ENCODE results near the gene KIF13A.
"Not testable (repeated sequence)": the region's sequence is repeated elsewhere in the genome, so short reads cannot be mapped to it uniquely, and the experiment has no call there.

The KIF13A gene

DNA sequence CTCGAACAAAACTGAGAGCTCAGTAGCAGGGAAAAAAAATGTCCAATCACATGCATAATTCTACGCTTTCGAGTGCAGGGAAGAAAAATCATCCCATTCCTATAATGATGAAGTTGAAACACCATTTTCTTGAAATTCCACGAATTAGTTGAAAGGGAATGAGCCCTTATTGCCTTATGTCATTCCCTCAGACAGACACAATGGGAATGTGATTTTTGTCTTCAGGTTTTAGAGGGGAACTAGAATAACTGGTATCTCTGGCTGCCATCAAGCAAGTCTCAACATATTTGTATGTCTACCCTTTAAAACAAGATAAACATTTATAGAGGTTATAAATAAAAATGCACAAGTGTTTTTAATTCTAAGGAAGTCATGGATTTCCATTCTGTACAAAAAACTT is 87.9 kb downstream of the KIF13A start:
- no peak overlapping the region for H3K27ac ChIP-seq
- no peak for DNase-seq (ENCODE audit: low spot score)
- CTCF ChIA-PET = no interaction called here
- POLR2A ChIA-PET (ENCODE audit: low non-redundant PET) = interaction anchor here (0.6 kb wide), 1 partner anchor 318 kb away, joined by 6 read pairs; no protein-coding TSS in a partner anchor
- TF ChIP-seq, protein P1, sequence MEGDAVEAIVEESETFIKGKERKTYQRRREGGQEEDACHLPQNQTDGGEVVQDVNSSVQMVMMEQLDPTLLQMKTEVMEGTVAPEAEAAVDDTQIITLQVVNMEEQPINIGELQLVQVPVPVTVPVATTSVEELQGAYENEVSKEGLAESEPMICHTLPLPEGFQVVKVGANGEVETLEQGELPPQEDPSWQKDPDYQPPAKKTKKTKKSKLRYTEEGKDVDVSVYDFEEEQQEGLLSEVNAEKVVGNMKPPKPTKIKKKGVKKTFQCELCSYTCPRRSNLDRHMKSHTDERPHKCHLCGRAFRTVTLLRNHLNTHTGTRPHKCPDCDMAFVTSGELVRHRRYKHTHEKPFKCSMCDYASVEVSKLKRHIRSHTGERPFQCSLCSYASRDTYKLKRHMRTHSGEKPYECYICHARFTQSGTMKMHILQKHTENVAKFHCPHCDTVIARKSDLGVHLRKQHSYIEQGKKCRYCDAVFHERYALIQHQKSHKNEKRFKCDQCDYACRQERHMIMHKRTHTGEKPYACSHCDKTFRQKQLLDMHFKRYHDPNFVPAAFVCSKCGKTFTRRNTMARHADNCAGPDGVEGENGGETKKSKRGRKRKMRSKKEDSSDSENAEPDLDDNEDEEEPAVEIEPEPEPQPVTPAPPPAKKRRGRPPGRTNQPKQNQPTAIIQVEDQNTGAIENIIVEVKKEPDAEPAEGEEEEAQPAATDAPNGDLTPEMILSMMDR (conservative IDR thresholded peaks at IDR 0.05; ENCODE audit: low read depth) = no peak

DNA sequence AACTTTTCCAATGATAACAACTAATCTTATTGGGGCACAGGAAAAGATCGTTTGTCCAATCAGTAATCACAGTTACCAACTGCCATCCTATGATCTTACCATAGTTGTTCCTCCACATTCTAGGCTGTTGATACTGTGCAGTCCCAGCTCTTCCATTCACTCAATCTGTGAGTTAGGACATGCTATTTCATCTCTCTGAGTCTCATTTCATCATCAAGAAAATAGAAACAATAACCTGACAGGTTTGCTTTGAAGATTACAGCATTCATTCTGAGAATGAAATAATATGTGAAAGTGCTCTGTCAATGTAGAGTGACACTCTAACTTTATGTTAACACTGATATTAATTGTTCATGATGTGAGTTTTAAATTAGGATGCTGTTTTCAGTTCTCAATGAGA is 89.8 kb downstream of the KIF13A start:
- TF ChIP-seq, protein P1 (conservative IDR thresholded peaks at IDR 0.05; ENCODE audit: low read depth) = no peak
- no peak overlapping the region for H3K27ac ChIP-seq
- ChIA-PET CTCF (interaction anchor here (0.5 kb wide), 1 partner anchor 188 kb away, joined by 3 read pairs; no protein-coding TSS in a partner anchor), POLR2A (ENCODE audit: low non-redundant PET) (no interaction called here)
- DNase-seq (ENCODE audit: low spot score) = no peak

DNA sequence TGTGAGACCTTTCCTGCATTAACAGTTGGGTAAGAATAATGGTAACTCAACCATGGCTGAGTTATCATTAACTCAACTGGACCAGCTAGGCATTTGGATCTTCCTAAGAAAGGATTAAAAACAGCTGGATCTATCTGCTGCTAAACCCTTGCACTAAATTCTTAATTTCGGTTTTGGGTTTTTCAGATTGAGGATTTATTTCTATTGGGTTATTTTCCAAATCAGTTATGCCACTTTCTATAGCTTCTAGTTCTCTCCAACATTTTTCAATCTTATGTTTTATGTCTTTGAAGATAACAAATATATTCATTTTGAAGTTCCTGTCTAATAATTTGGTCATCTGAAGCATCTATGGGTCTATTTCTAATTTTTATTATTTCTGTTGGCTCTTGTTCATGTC is 92.5 kb downstream of the KIF13A start:
- DNase-seq (ENCODE audit: low spot score) = no peak
- H3K27ac ChIP-seq = no peak overlapping the region
- POLR2A ChIA-PET (ENCODE audit: low non-redundant PET) = no interaction called here
- CTCF ChIA-PET = interaction anchor here (0.7 kb wide), 1 partner anchor 13 kb away, joined by 3 read pairs; no protein-coding TSS in a partner anchor
- TF ChIP-seq, protein P1 (conservative IDR thresholded peaks at IDR 0.05; ENCODE audit: low read depth) = no peak

DNA sequence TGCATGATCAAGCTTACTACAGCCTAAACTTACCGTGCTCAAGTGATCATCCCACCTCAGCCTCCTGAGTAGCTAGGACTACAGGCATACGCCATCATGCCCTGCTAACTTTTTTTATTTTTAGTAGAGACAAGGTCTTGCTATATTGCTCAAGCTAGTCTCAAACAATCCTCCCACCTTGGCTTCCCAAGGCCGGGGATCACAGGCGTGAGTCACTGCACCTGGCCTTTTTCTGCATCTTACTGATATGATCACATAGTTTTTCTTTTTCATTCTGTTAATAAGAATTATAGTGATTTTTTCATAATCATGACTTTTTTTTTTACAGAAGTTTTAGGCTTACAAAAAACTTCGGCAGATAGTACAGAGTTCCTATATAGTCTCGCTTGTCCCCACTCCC is 93.2 kb downstream of the KIF13A start:
- CTCF ChIA-PET = no interaction called here
- TF ChIP-seq, protein P1 (conservative IDR thresholded peaks at IDR 0.05; ENCODE audit: low read depth) = no peak
- POLR2A ChIA-PET (ENCODE audit: low non-redundant PET) = no interaction called here
- no peak for DNase-seq (ENCODE audit: low spot score)
- no peak overlapping the region for H3K27ac ChIP-seq

DNA sequence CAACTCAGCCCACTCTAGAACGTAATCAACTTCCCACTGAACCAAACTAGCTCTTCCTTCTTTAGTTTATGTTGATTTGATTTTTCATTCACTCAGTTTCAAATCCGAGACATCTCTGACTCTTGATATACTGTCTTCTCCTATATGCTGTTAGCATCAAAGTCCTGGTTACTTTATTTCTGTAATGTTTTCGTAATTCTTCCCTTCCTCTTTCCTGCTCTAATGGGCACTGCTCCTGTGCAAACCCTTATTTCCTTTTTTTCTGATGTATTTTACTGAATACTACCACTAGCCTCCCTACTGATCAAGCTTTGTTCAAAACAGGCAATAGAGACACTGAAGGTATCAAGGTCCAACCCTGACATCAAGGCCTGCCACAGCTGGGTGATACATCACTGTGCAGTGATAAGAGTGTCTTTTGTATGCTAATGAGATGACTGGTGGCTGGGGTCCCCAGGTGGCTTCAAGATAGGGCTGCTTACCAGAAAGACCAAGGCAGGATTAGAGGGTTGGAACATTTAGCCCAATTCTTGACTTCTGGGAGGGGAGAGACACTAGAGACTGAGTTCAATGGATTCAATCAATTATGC is 95.2 kb downstream of the KIF13A start:
- CTCF ChIA-PET = no interaction called here
- TF ChIP-seq, protein P1 (conservative IDR thresholded peaks at IDR 0.05; ENCODE audit: low read depth) = no peak
- no peak for DNase-seq (ENCODE audit: low spot score)
- H3K27ac ChIP-seq = no peak overlapping the region
- POLR2A ChIA-PET (ENCODE audit: low non-redundant PET) = no interaction called here

GRCh38 chr6:17890309-17890708 is 97.1 kb downstream of the KIF13A start:
- no peak for DNase-seq (ENCODE audit: low spot score)
- POLR2A ChIA-PET (ENCODE audit: low non-redundant PET) = interaction anchor here (0.7 kb wide), 1 partner anchor 37 kb away, joined by 4 read pairs; no protein-coding TSS in a partner anchor
- TF ChIP-seq, protein P1 (conservative IDR thresholded peaks at IDR 0.05; ENCODE audit: low read depth) = no peak

GRCh38 chr6:17889777-17890176 is 97.7 kb downstream of the KIF13A start:
- POLR2A ChIA-PET (ENCODE audit: low non-redundant PET); DNase-seq (ENCODE audit: low spot score); H3K27ac ChIP-seq; CTCF ChIA-PET: not testable (repeated sequence)

More at GRCh38 chr6:17890309-17890708, 97.1 kb downstream of the KIF13A start:
- no peak overlapping the region for H3K27ac ChIP-seq
- CTCF ChIA-PET = no interaction called here

Measured in RWPE1 (cell line).